ENCODE results near the gene PPP2R2B. TPM values are rescaled to one million over a fixed set of nuclear protein-coding genes. Genes with fewer than 3 reads are reported as not detected.

The PPP2R2B gene
- total RNA-seq, 1 experiment from 2014 or later = not detected

- no peak overlapping the region for H2AFZ ChIP-seq (ENCODE audit: low read depth, low read length, poor library complexity, severe bottlenecking)
- H3K9me2 ChIP-seq (ENCODE audit: insufficient read depth) = no peaks in the 10 kb centered on the region
- no peak overlapping the region for H3K4me3 ChIP-seq (replicated peaks in 1 of 2; ENCODE audit: low read depth in 1 of 2, low read length in 2 of 2)
- no peaks in the 10 kb centered on the region for H3K36me3 ChIP-seq (ENCODE audit: control insufficient read depth in 1 of 2, insufficient read depth in 2 of 2, low read length in 2 of 2)
- no peaks in the 10 kb centered on the region for H3K79me2 ChIP-seq (ENCODE audit: insufficient read depth, low read length)
- intact Hi-C loops (cut with micrococcal nuclease) = no loop called here
- TF ChIP-seq EZH2 (IDR thresholded peaks at IDR 0.05) (no peak), SRF (IDR thresholded peaks at IDR 0.05; ENCODE audit: low read depth) (no peak), ZFX (IDR thresholded peaks at IDR 0.05) (no peak), CTCF (IDR thresholded peaks at IDR 0.05 in 2 of 3, conservative IDR thresholded peaks at IDR 0.05 in 1 of 3; ENCODE audit: borderline replicate concordance in 1 of 3, insufficient read depth in 1 of 3, low read depth in 2 of 3, low read length in 2 of 3) (no peak), YY1 (IDR thresholded peaks at IDR 0.05; ENCODE audit: extremely low read depth, insufficient replicate concordance, low read depth, low read length) (no peak), FOSL1 (IDR thresholded peaks at IDR 0.05; ENCODE audit: low read depth) (no peak), ELF1 (IDR thresholded peaks at IDR 0.05; ENCODE audit: borderline replicate concordance, low read depth) (no peak), POLR2A (IDR thresholded peaks at IDR 0.05; ENCODE audit: borderline replicate concordance, extremely low read depth, insufficient read depth, insufficient read length) (no peak), SIN3A (IDR thresholded peaks at IDR 0.05; ENCODE audit: low read depth) (no peak), SP1 (IDR thresholded peaks at IDR 0.05; ENCODE audit: low read depth) (no peak), REST (IDR thresholded peaks at IDR 0.05; ENCODE audit: low read depth) (no peak), JUND (IDR thresholded peaks at IDR 0.05) (no peak), MAX (IDR thresholded peaks at IDR 0.05) (no peak), POLR2AphosphoS5 (IDR thresholded peaks at IDR 0.05; ENCODE audit: low read depth, low read length) (no peak)
- no peaks in the 10 kb centered on the region for H3K9me3 ChIP-seq (ENCODE audit: control insufficient read depth in 1 of 2, insufficient read depth in 1 of 2, low read depth in 1 of 2, low read length in 2 of 2)
- ATAC-seq (no peak), DNase-seq (ENCODE audit: low read depth, low spot score) (no peak)
- RAD21 ChIA-PET (ENCODE audit: low non-redundant PET in 1 of 2, low total read pairs in 2 of 2, uncharacterized antibody in 2 of 2, unreplicated experiment in 2 of 2) = no interaction called here
- H3K27me3 ChIP-seq (ENCODE audit: insufficient read depth, low read length) = peaks cover 25% of the 10 kb centered on the region
- CTCF ChIA-PET = no interaction called here
- POLR2A ChIA-PET = no interaction called here
- no peak overlapping the region for H3K4me2 ChIP-seq (ENCODE audit: low read length)
- H3K9ac ChIP-seq (ENCODE audit: low read length) = no peak overlapping the region
- H3K4me1 ChIP-seq (ENCODE audit: control insufficient read depth in 1 of 2, insufficient read depth in 2 of 2, low read length in 2 of 2) = no peaks in the 10 kb centered on the region
- BruUV-seq (replicated peaks) = no TSS peak
- H4K20me1 ChIP-seq (ENCODE audit: insufficient read depth) = no peaks in the 10 kb centered on the region
- H3K27ac ChIP-seq (ENCODE audit: low read depth, low read length) = no peak overlapping the region
Measured at GRCh38 chr5:146852089-146852488, 26.5 kb downstream of the PPP2R2B start.
